Measurements from ENCODE around the gene CDK2.

Gene CDK2

GRCh38 chr12:56004211-56004610 is 37.6 kb downstream of the CDK2 start:
- no peak overlapping the region for H3K4me2 ChIP-seq
- TF ChIP-seq Cebpa-rat (IDR thresholded peaks at IDR 0.05), result no peak
- no peaks in the 10 kb centered on the region for H3K9me3 ChIP-seq
- H3K27ac ChIP-seq, result no peak overlapping the region
- peaks cover 11% of the 10 kb centered on the region; the same call in 1 of the 2 replicates for H3K36me3 ChIP-seq
- no peaks in the 10 kb centered on the region for H3K27me3 ChIP-seq
- H3K4me3 ChIP-seq, result no peak overlapping the region
- no peaks in the 10 kb centered on the region for H4K20me1 ChIP-seq
- no peak overlapping the region for H3K9ac ChIP-seq
- peaks cover 11% of the 10 kb centered on the region for H3K4me1 ChIP-seq

- Histone ChIP-seq H3K9ac (peak overlapping the region; percentile 75), H3K27me3 (no peaks in the 10 kb centered on the region), H3K4me1 (peaks cover 11% of the 10 kb centered on the region), H3K4me3 (peak overlapping the region; percentile 70), H3K36me3 (peaks cover 11% of the 10 kb centered on the region; the same call in 1 of the 2 replicates), H3K9me3 (no peaks in the 10 kb centered on the region), H3K4me2 (peak overlapping the region; percentile 86), H4K20me1 (no peaks in the 10 kb centered on the region), H3K27ac (peak overlapping the region; percentile 65; the same call in 1 of the 2 replicates)
- TF ChIP-seq Cebpa-rat (IDR thresholded peaks at IDR 0.05), result no peak
These were observed 41.2 kb downstream of the CDK2 start for GRCh38 chr12:56007564-56008559.

- Histone ChIP-seq H3K27ac (no peak overlapping the region), H3K36me3 (no peaks in the 10 kb centered on the region), H3K9ac (no peak overlapping the region), H4K20me1 (no peaks in the 10 kb centered on the region), H3K4me1 (peaks cover 11% of the 10 kb centered on the region), H3K4me2 (no peak overlapping the region), H3K27me3 (no peaks in the 10 kb centered on the region), H3K9me3 (no peaks in the 10 kb centered on the region), H3K4me3 (no peak overlapping the region)
- no peak for TF ChIP-seq Cebpa-rat (IDR thresholded peaks at IDR 0.05)
These were observed 43.5 kb downstream of the CDK2 start for GRCh38 chr12:56010111-56010570.

- no peaks in the 10 kb centered on the region for H3K36me3 ChIP-seq
- peaks cover 11% of the 10 kb centered on the region for H3K4me1 ChIP-seq
- TF ChIP-seq Cebpa-rat (IDR thresholded peaks at IDR 0.05), result no peak
- no peak overlapping the region for H3K4me3 ChIP-seq
- H3K27ac ChIP-seq, result no peak overlapping the region
- H3K27me3 ChIP-seq, result no peaks in the 10 kb centered on the region
- H3K9me3 ChIP-seq, result no peaks in the 10 kb centered on the region
- H3K4me2 ChIP-seq, result no peak overlapping the region
- no peak overlapping the region for H3K9ac ChIP-seq
- H4K20me1 ChIP-seq, result no peaks in the 10 kb centered on the region
These were observed 45.0 kb downstream of the CDK2 start for GRCh38 chr12:56011509-56012090.

GRCh38 chr12:56013482-56013881 is 46.9 kb downstream of the CDK2 start:
- Histone ChIP-seq H4K20me1 (no peaks in the 10 kb centered on the region), H3K4me2 (no peak overlapping the region), H3K36me3 (no peaks in the 10 kb centered on the region), H3K27ac (no peak overlapping the region), H3K4me3 (no peak overlapping the region), H3K9me3 (no peaks in the 10 kb centered on the region), H3K9ac (no peak overlapping the region), H3K4me1 (no peaks in the 10 kb centered on the region), H3K27me3 (no peaks in the 10 kb centered on the region)
- no peak for TF ChIP-seq Cebpa-rat (IDR thresholded peaks at IDR 0.05)

- no peak overlapping the region for H3K4me3 ChIP-seq
- no peak overlapping the region for H3K27ac ChIP-seq
- no peaks in the 10 kb centered on the region for H4K20me1 ChIP-seq
- H3K4me1 ChIP-seq, result no peaks in the 10 kb centered on the region
- TF ChIP-seq Cebpa-rat (IDR thresholded peaks at IDR 0.05), result no peak
- H3K4me2 ChIP-seq, result no peak overlapping the region
- no peaks in the 10 kb centered on the region for H3K36me3 ChIP-seq
- H3K27me3 ChIP-seq, result no peaks in the 10 kb centered on the region
- H3K9ac ChIP-seq, result no peak overlapping the region
- H3K9me3 ChIP-seq, result no peaks in the 10 kb centered on the region
These were observed 47.6 kb downstream of the CDK2 start for GRCh38 chr12:56014205-56014604.

GRCh38 chr12:56017181-56017580 is 50.6 kb downstream of the CDK2 start:
- H3K27ac ChIP-seq, result no peak overlapping the region
- no peaks in the 10 kb centered on the region for H3K36me3 ChIP-seq
- H3K9me3 ChIP-seq, result no peaks in the 10 kb centered on the region
- H4K20me1 ChIP-seq, result no peaks in the 10 kb centered on the region
- H3K4me2 ChIP-seq, result no peak overlapping the region
- peaks cover 18% of the 10 kb centered on the region for H3K4me1 ChIP-seq
- no peak for TF ChIP-seq Cebpa-rat (IDR thresholded peaks at IDR 0.05)
- no peak overlapping the region for H3K9ac ChIP-seq
- H3K27me3 ChIP-seq, result no peaks in the 10 kb centered on the region
- no peak overlapping the region for H3K4me3 ChIP-seq

GRCh38 chr12:56018356-56018755 is 51.7 kb downstream of the CDK2 start:
- no peak overlapping the region for H3K4me3 ChIP-seq
- H3K9me3 ChIP-seq, result no peaks in the 10 kb centered on the region
- H3K36me3 ChIP-seq, result no peaks in the 10 kb centered on the region
- no peaks in the 10 kb centered on the region for H4K20me1 ChIP-seq
- H3K4me1 ChIP-seq, result peaks cover 30% of the 10 kb centered on the region
- H3K27me3 ChIP-seq, result no peaks in the 10 kb centered on the region
- no peak overlapping the region for H3K4me2 ChIP-seq
- no peak for TF ChIP-seq Cebpa-rat (IDR thresholded peaks at IDR 0.05)
- no peak overlapping the region for H3K9ac ChIP-seq
- no peak overlapping the region for H3K27ac ChIP-seq

GRCh38 chr12:56020423-56021184 is 54.0 kb downstream of the CDK2 start, which contains the start of gene IKZF4:
Gene IKZF4 (plus strand): TSS chr12:56021043. CDS start chr12:56021494, 451 bp downstream.
- Histone ChIP-seq H4K20me1 (no peaks in the 10 kb centered on the region), H3K27ac (peak within 1 kb of the TSS; percentile 81), H3K9ac (peak within 1 kb of the TSS; percentile 81), H3K36me3 (peaks cover 12% of the 10 kb centered on the region), H3K4me1 (peaks cover 40% of the 10 kb centered on the region), H3K4me2 (peak within 1 kb of the TSS; percentile 90), H3K9me3 (no peaks in the 10 kb centered on the region), H3K4me3 (peak within 1 kb of the TSS; percentile 69), H3K27me3 (no peaks in the 10 kb centered on the region)
- TF ChIP-seq Cebpa-rat (IDR thresholded peaks at IDR 0.05), result no peak

Measured in BLaER1 (cell line).